ENCODE results near the gene PPP1R9A. TPM values are rescaled to one million over a fixed set of nuclear protein-coding genes. Genes with fewer than 3 reads are reported as not detected.

The PPP1R9A gene
- total RNA-seq, 4 donors from 2014 or later = 15.7 to 37.6 (median 27.6) TPM

- Histone ChIP-seq H3K4me1 (peaks cover 0 to 4% (median 0%) of the 10 kb centered on the region in 4 donors), H3K4me3 (no peak overlapping the region), H3K36me3 (no peaks in the 10 kb centered on the region), H3K9me3 (no peaks in the 10 kb centered on the region), H3K27ac (no peak overlapping the region), H3K27me3 (no peaks in the 10 kb centered on the region)
- DNase-seq (ENCODE audit: low spot score in 2 of 2) = no peak
- TF ChIP-seq CTCF (IDR thresholded peaks at IDR 0.05) = no peak
- TF ChIP-seq POLR2A (IDR thresholded peaks at IDR 0.05) = no peak
- TF ChIP-seq EP300 (IDR thresholded peaks at IDR 0.05) = no peak
Observed at GRCh38 chr7:95335093-95335492, 427.7 kb downstream of the PPP1R9A start.

- no peak for DNase-seq (ENCODE audit: low spot score in 2 of 2)
- WGBS, 2 donors = 85 to 88% methylated on average over 3 of the region's 3 CpGs
- Histone ChIP-seq H3K4me1 (no peaks in the 10 kb centered on the region), H3K27ac (no peak overlapping the region), H3K4me3 (no peak overlapping the region), H3K36me3 (no peaks in the 10 kb centered on the region), H3K9me3 (no peaks in the 10 kb centered on the region), H3K27me3 (no peaks in the 10 kb centered on the region)
- TF ChIP-seq CTCF (IDR thresholded peaks at IDR 0.05) = no peak
- no peak for TF ChIP-seq EP300 (IDR thresholded peaks at IDR 0.05)
- TF ChIP-seq POLR2A (IDR thresholded peaks at IDR 0.05) = no peak
Observed at GRCh38 chr7:95338832-95339231, 431.4 kb downstream of the PPP1R9A start.

GRCh38 chr7:95340491-95340890 is 433.1 kb downstream of the PPP1R9A start:
- 89 to 92% methylated on average over 2 of the region's 2 CpGs for WGBS, 2 donors
- Histone ChIP-seq H3K36me3 (no peaks in the 10 kb centered on the region), H3K9me3 (no peaks in the 10 kb centered on the region), H3K4me3 (no peak overlapping the region), H3K27me3 (no peaks in the 10 kb centered on the region), H3K4me1 (no peaks in the 10 kb centered on the region), H3K27ac (no peak overlapping the region)
- TF ChIP-seq CTCF (IDR thresholded peaks at IDR 0.05) = no peak
- no peak for TF ChIP-seq POLR2A (IDR thresholded peaks at IDR 0.05)
- TF ChIP-seq EP300 (IDR thresholded peaks at IDR 0.05) = no peak
- no peak for DNase-seq (ENCODE audit: low spot score in 2 of 2)

- Histone ChIP-seq H3K27me3 (no peaks in the 10 kb centered on the region), H3K4me1 (no peaks in the 10 kb centered on the region), H3K9me3 (no peaks in the 10 kb centered on the region), H3K27ac (no peak overlapping the region), H3K36me3 (no peaks in the 10 kb centered on the region), H3K4me3 (no peak overlapping the region)
- no peak for DNase-seq (ENCODE audit: low spot score in 2 of 2)
- 89 to 95% methylated on average over 3 of the region's 3 CpGs for WGBS, 2 donors
- no peak for TF ChIP-seq POLR2A (IDR thresholded peaks at IDR 0.05)
- TF ChIP-seq CTCF (IDR thresholded peaks at IDR 0.05) = no peak
- TF ChIP-seq EP300 (IDR thresholded peaks at IDR 0.05) = no peak
Observed at GRCh38 chr7:95342029-95342428, 434.6 kb downstream of the PPP1R9A start.

- H3K27me3 ChIP-seq = no peaks in the 10 kb centered on the region
- WGBS, 2 donors = 78% methylated on average over 4 of the region's 4 CpGs
- no peaks in the 10 kb centered on the region for H3K9me3 ChIP-seq
- H3K27ac ChIP-seq = no peak overlapping the region
- no peak for DNase-seq (ENCODE audit: low spot score in 2 of 2)
- H3K4me3 ChIP-seq = no peak overlapping the region
- H3K4me1 ChIP-seq = no peaks in the 10 kb centered on the region
- H3K36me3 ChIP-seq = no peaks in the 10 kb centered on the region
- TF ChIP-seq POLR2A (IDR thresholded peaks at IDR 0.05) = no peak
- no peak for TF ChIP-seq CTCF (IDR thresholded peaks at IDR 0.05)
- no peak for TF ChIP-seq EP300 (IDR thresholded peaks at IDR 0.05)
Observed at GRCh38 chr7:95342642-95343307, 435.4 kb downstream of the PPP1R9A start.

Small RNA genes lying within 50 kb of the gene (small RNA-seq; reads per million reads assigned to genes)
- gene AC002429.1 = not detected
- gene HINT1P2 = not detected
- not detected for gene RNU4-16P

Measured in tibial nerve (tissue), 4 donors.